ENCODE data around the gene NLRP12.
A peak's percentile ranks its signal among the peaks of the same experiment; 100 is the strongest.
"Not testable (repeated sequence)": the region's sequence is repeated elsewhere in the genome, so short reads cannot be mapped to it uniquely, and the experiment has no call there.

NLRP12 gene

GRCh38 chr19:53782698-53783097 is 41.4 kb downstream of the NLRP12 start:
- no peak for DNase-seq (ENCODE audit: low spot score)
- no peak for TF ChIP-seq CTCF (IDR thresholded peaks at IDR 0.05; ENCODE audit: extremely low read depth, insufficient read depth, missing control alignments)
- in situ Hi-C loops (cut with MboI; ENCODE audit: low pct_unique_long_range_greater_than_20kb, low sequenced_read_pairs, unreplicated experiment), result no loop called here

GRCh38 chr19:53781332-53781731 is 42.8 kb downstream of the NLRP12 start:
- in situ Hi-C loops (cut with MboI; ENCODE audit: low pct_unique_long_range_greater_than_20kb, low sequenced_read_pairs, unreplicated experiment); DNase-seq (ENCODE audit: low spot score): not testable (repeated sequence)

- in situ Hi-C loops (cut with MboI; ENCODE audit: low pct_unique_long_range_greater_than_20kb, low sequenced_read_pairs, unreplicated experiment), result no loop called here
- DNase-seq (ENCODE audit: low spot score), result no peak
- no peak for TF ChIP-seq CTCF (IDR thresholded peaks at IDR 0.05; ENCODE audit: extremely low read depth, insufficient read depth, missing control alignments)
These were observed 43.6 kb downstream of the NLRP12 start for GRCh38 chr19:53780506-53780905.

- no peak for DNase-seq (ENCODE audit: low spot score)
- in situ Hi-C loops (cut with MboI; ENCODE audit: low pct_unique_long_range_greater_than_20kb, low sequenced_read_pairs, unreplicated experiment), result no loop called here
- TF ChIP-seq CTCF (IDR thresholded peaks at IDR 0.05; ENCODE audit: extremely low read depth, insufficient read depth, missing control alignments), result no peak
These were observed 48.6 kb downstream of the NLRP12 start for GRCh38 chr19:53775524-53775923.

GRCh38 chr19:53774491-53774890 is 49.6 kb downstream of the NLRP12 start:
- DNase-seq (ENCODE audit: low spot score); in situ Hi-C loops (cut with MboI; ENCODE audit: low pct_unique_long_range_greater_than_20kb, low sequenced_read_pairs, unreplicated experiment): not testable (repeated sequence)

- in situ Hi-C loops (cut with MboI; ENCODE audit: low pct_unique_long_range_greater_than_20kb, low sequenced_read_pairs, unreplicated experiment), result no loop called here
- no peak for DNase-seq (ENCODE audit: low spot score)
- no peak for TF ChIP-seq CTCF (IDR thresholded peaks at IDR 0.05; ENCODE audit: extremely low read depth, insufficient read depth, missing control alignments)
These were observed 50.1 kb downstream of the NLRP12 start for GRCh38 chr19:53773999-53774398.

- peak; percentile 46 for TF ChIP-seq CTCF (IDR thresholded peaks at IDR 0.05; ENCODE audit: extremely low read depth, insufficient read depth, missing control alignments)
- in situ Hi-C loops (cut with MboI; ENCODE audit: low pct_unique_long_range_greater_than_20kb, low sequenced_read_pairs, unreplicated experiment), result no loop called here
- peak; percentile 43 for DNase-seq (ENCODE audit: low spot score)
These were observed 51.2 kb downstream of the NLRP12 start for GRCh38 chr19:53772943-53773342.

- TF ChIP-seq CTCF (IDR thresholded peaks at IDR 0.05; ENCODE audit: extremely low read depth, insufficient read depth, missing control alignments), result no peak
- in situ Hi-C loops (cut with MboI; ENCODE audit: low pct_unique_long_range_greater_than_20kb, low sequenced_read_pairs, unreplicated experiment), result no loop called here
- no peak for DNase-seq (ENCODE audit: low spot score)
These were observed 53.0 kb downstream of the NLRP12 start for GRCh38 chr19:53771144-53771543.

GRCh38 chr19:53769696-53770309 is 54.3 kb downstream of the NLRP12 start:
- DNase-seq (ENCODE audit: low spot score); in situ Hi-C loops (cut with MboI; ENCODE audit: low pct_unique_long_range_greater_than_20kb, low sequenced_read_pairs, unreplicated experiment): not testable (repeated sequence)
